IPS DF 19.7 (cell line): ENCODE results near the gene NAALADL2.

Source experiments
- DNase-seq: peaks from one replicate; pipeline ENCODE4 v3.0.0-alpha.2; 2013; ENCODE audit warnings: low read depth, low spot score

NAALADL2 gene

GRCh38 chr3:174859114-174859735 is at the start of gene NAALADL2:
NAALADL2 (plus strand) TSS chr3:174859334.
- no peak for DNase-seq

- DNase-seq, result no peak
These were observed 48.9 kb upstream of the NAALADL2 start for GRCh38 chr3:174810254-174810653.

GRCh38 chr3:174812172-174812862 is 46.8 kb upstream of the NAALADL2 start:
- DNase-seq, result no peak

GRCh38 chr3:174815750-174816149 is 43.4 kb upstream of the NAALADL2 start:
- no peak for DNase-seq

DNA sequence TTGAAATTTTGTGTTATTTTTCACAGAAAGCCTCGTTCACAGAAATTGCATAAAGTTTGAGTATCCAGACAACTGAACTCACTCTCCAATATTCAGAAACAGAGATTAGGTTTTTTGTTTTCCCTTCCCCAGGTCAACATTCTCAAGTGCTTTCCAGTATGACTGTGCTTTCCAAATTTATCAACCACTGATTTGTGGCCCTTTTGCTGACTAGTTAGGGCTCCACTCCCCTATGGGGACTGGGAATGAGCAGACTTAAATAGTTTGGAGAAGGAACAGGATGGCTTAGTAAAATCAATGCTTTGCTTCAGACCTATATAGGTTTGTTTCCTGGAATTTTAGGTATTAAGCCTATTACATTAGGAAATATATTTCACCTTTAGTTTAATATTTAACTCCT is 38.2 kb upstream of the NAALADL2 start:
- DNase-seq, result no peak

DNA sequence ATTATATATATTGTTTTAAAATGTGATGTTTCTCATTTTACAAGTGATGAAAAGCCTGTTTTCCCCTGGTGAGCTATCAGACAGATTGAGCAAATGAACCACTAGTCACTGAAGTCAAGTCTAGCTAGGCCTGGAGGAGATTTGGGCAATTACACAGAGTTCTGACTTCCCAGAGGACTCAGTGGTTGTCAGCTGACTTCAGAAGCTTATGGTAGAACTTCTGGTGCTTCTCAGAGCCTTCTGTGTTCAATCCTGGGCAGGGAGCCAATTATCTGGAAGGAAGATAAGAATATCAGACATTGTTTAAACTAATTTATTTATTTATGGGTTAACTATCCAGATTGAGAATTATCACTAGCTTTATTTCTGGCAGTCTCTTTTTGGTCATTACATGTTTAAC is 37.7 kb upstream of the NAALADL2 start:
- DNase-seq, result no peak

DNA sequence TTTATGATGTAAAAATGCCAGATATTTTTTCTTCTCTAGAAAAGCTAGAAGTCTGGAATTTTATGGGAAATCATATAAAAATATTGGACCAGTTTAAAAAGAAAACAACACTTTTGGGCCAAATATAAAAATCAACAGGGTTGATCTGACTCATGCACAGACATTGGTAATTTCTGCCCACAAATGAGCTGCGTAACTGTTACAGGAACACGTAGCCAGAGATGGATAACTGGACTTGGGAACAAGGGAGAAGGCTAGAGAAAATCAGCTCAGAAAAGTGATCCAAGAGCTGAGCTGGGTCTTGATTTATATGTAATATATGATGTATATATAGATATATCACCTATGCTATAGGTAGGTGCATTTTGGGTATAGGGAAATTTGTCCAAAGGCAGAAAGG is 36.8 kb upstream of the NAALADL2 start:
- DNase-seq, result no peak

GRCh38 chr3:174826069-174826468 is 33.1 kb upstream of the NAALADL2 start:
- no peak for DNase-seq

GRCh38 chr3:174844746-174845145 is 14.4 kb upstream of the NAALADL2 start:
- no peak for DNase-seq

DNA sequence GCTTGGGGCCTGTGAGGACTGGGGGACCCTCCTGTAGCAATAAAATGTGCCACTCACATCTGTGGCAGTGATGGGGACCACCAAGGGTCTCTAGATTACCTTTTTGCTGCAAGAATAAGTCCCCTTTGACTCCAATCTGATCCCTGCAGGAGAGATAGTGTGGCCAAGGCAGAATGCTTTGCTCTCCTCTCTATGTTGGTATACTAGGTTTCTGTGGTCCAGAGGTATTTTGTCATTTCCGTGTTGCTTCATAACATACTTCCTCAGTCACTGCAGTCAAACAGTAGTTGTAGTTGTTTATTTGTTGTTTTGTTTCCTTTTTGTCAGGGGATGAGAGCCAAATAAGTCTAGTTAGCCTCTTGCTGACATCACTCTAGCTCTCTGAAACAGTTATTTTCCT is 13.1 kb upstream of the NAALADL2 start:
- no peak for DNase-seq

- DNase-seq, result no peak
These were observed 4.1 kb upstream of the NAALADL2 start for GRCh38 chr3:174854987-174855386.

- DNase-seq, result no peak
These were observed 1.8 kb upstream of the NAALADL2 start for GRCh38 chr3:174857301-174857700.

- DNase-seq, result no peak
These were observed 781 bp upstream of the NAALADL2 start for GRCh38 chr3:174858353-174858752.

DNA sequence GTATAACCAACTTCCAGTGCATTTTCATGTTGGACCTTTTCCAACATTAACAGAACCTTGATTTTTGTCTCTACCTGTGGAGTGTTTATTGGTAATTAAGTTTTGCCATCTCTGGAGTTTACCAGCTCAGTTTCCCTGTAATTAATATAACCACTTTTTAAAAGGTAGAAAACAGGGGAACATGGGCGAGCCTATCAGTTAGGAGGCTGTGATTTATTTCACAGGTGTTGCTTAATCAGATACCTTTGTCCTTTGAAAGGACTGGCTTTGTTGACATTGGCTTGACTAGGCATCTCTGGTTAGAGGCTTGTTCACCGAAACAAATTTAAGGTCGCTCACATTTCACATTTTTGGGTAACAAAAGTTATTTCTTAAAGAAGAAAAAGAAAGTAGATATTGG is 622 bp downstream of the NAALADL2 start:
- DNase-seq, result no peak

GRCh38 chr3:174862101-174862500 is 3.0 kb downstream of the NAALADL2 start:
- peak; percentile 52 for DNase-seq

DNA sequence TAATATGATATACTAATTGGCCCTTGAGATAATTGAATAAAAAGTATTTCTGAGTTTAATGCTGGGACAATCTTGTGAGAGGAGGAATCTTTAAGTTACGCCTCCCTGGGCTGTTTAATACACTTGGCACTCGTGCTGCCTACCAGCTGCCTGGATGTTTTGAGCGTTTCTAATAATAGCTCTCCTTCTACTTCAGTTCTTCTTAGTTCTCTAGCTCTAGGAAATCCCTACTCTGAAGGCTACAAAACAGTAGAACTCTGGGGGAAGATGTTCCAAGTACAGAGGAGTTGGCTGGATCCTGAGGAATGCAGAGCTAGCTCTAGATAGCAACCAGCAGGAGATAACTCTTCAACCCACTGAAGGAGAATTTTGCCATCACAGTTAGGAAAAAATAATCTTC is 3.5 kb downstream of the NAALADL2 start:
- no peak for DNase-seq

- DNase-seq, result no peak
These were observed 4.4 kb downstream of the NAALADL2 start for GRCh38 chr3:174863488-174863887.

- DNase-seq, result no peak
These were observed 10.3 kb downstream of the NAALADL2 start for GRCh38 chr3:174869448-174869847.

DNA sequence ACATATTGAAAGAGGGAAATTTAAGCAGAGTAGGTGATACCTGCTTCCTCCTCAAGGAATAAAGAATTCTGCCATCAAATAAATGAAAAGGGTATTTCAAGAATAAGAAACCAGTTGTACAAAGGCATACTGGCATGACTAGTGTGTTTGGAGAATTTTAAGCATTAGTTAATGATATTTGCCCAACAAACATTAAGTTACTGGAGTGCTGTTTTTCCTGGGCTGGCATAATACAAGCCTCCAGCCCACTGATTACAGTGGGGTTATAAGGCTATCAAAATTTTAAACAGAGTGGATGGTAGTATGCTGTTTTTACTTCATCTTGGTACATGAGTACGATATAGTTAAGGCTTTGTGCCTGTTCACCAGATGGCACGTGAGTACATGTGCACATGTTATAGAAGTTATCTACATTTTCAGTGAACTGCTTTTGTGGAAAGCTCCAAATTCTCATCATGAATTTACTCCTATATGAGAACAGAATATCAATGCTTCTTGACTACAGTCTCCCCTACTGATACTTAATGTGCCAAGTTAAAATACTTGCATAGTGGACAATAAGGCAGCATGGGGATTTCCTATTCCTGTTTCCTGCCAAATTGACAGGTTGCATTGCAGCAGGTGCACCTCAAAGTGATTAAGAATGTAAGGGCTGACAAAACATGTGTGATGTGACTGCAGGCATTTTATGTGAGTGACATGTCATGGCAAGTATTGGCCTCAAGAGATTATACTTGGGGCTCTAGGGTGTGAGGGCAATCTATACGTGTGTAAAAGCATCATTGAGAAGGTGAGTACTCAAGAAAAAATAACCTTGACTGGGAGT is 14.9 kb downstream of the NAALADL2 start:
- no peak for DNase-seq

DNA sequence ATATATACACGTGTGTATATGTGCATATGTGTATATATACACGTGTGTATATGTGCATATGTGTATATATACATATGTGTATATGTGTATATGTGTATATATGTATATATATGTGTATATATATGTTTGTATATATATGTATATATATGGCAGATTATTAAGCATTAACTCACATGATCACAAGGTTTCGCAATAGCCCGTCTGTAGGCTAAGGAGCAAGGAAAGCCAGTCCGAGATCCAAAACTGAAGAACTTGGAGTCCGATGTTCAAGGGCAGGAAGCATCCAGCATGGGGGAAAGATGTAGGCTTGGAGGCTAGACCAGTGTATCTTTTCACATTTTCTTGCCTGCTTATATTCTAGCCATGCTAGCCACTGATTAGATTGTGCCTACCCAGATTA is 23.7 kb downstream of the NAALADL2 start:
- no peak for DNase-seq

DNA sequence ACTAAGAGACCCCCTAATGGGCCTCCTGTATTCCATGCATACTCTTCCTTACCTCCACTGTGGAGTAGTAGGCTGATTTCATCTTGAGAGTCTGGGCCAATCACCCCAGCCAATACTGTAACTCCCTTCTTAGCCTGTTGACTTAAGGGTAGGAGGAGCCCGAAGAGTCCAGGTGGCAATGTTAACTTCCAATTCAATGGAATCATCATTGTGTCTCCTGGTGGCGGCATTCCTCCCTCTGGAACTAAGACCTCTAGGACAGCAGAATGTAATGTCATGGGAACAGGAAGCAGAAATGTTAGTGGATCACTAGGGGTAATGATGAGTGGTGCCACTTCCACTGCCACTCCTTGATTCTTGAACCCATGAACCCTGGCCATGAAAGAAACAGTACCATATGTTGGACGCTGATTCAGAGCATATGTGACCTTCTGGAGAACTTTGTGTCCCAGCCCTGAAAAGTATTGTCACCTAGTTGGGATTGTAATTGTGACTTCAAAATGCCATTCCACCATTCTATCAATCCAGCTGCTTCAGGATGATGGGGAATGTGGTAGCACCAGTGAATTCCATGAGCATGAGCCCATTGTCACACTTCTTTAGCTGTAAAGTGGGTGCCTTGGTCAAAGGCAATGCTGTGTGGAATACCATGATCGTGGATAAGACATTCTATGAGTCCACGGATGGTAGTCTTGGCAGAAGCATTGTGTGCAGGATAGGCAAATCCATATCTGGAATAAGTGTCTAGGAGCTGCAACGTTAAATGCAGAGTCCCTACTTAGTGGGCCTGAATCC is 24.9 kb downstream of the NAALADL2 start:
- DNase-seq, result no peak
